Panc1 (cell line): Measurements from ENCODE around the gene MKLN1. TPM values are rescaled to one million over a fixed set of nuclear protein-coding genes. Genes with fewer than 3 reads are reported as not detected.

ENCODE experiments used
- ATAC-seq: fragments of 200-7000 bp; cut with Tn5 transposase; 2 replicates; pipeline ENCODE4 v1.9.1; 2020; ENCODE audit warnings: mild to moderate bottlenecking, moderate library complexity
- BruUV-seq: library from RNA; stranded (reverse); fragments of 400-500 nt; replicated peaks from 2 replicates; lab custom pipeline; 2021; lab: Mats Ljungman, UMichigan
- CTCF ChIA-PET: fragments of 300-600 bp; sonication (Branson Sonifier 250); formaldehyde crosslinking; loops from one replicate; lab custom pipeline; 2022; ENCODE audit warnings: antibody characterized with exemption; lab: Charles Lee
- POLR2A ChIA-PET: fragments of 300-600 bp; sonication (Branson Sonifier 250); formaldehyde crosslinking; loops from one replicate; lab custom pipeline; 2022; ENCODE audit warnings: antibody characterized with exemption; lab: Charles Lee
- DNase-seq: peaks from one replicate; pipeline ENCODE4 v3.0.0-alpha.2; 2010; ENCODE audit warnings: low read depth, low spot score
- H3K27ac ChIP-seq: 2 replicates; pipeline ENCODE4 v1.5.1; 2011; ENCODE audit warnings: mild to moderate bottlenecking, low read length, inconsistent platforms
- H3K27me3 ChIP-seq: fragments of 200-500 bp; sonication (Bioruptor generic); 2 replicates; pipeline ENCODE4 v1.6.0; 2014; ENCODE audit warnings: low read length, inconsistent platforms; ENCODE audit not compliant: control insufficient read depth, insufficient read depth
- H3K36me3 ChIP-seq: fragments of 200-500 bp; sonication (Bioruptor generic); 2 replicates; pipeline ENCODE4 v1.5.1; 2014; ENCODE audit warnings: inconsistent platforms, mild to moderate bottlenecking, low read length, moderate library complexity; ENCODE audit not compliant: control insufficient read depth, insufficient read depth
- H3K4me1 ChIP-seq: 2 replicates; pipeline ENCODE4 v1.5.1; 2011; ENCODE audit warnings: inconsistent platforms, mild to moderate bottlenecking, low read length, moderate library complexity; ENCODE audit not compliant: control insufficient read depth, insufficient read depth
- H3K4me3 ChIP-seq, 2 experiments: 2 replicates each; pipeline ENCODE4 v1.5.1; 2011 to 2012; ENCODE audit warnings: low read depth in 2 of 2, low read length in 2 of 2, mild to moderate bottlenecking in 2 of 2, inconsistent platforms in 1 of 2, moderate library complexity in 1 of 2
- H3K9me3 ChIP-seq: fragments of 200-500 bp; sonication (Bioruptor generic); 2 replicates; pipeline ENCODE4 v1.5.1; 2014; ENCODE audit warnings: low read depth, mild to moderate bottlenecking, inconsistent platforms, low read length, moderate library complexity; ENCODE audit not compliant: control insufficient read depth, insufficient read depth
- POLR2AphosphoS5 ChIP-seq: IDR thresholded peaks from 2 replicates; pipeline ENCODE4 v1.6.1; 2012; ENCODE audit warnings: mild to moderate bottlenecking, low read depth, low read length, moderate library complexity
- SIN3A ChIP-seq: IDR thresholded peaks from 2 replicates; pipeline ENCODE4 v1.6.1; 2012; ENCODE audit warnings: low read depth, mild to moderate bottlenecking, low read length, moderate library complexity, borderline replicate concordance; ENCODE audit not compliant: insufficient read depth
- TCF7L2 ChIP-seq: IDR thresholded peaks from 2 replicates; pipeline ENCODE4 v1.6.1; 2011; ENCODE audit warnings: mild to moderate bottlenecking, low read depth, low read length, inconsistent platforms
- in situ Hi-C: cut with HindIII; loops from 2 replicates; pipeline ENCODE4 v1.10.0; 2016; ENCODE audit warnings: low sequenced_read_pairs, low pct_unique_long_range_greater_than_20kb
- intact Hi-C: fragments of 100-400 bp; cut with micrococcal nuclease; formaldehyde crosslinking; loops from one replicate; pipeline ENCODE4 v1.10.0; 2022; ENCODE audit not compliant: unreplicated experiment
- total RNA-seq: library from RNA; stranded (reverse); gene quantifications from one replicate; pipeline ENCODE4 v1.2.1, GENCODE V29; 2021; ENCODE audit not compliant: unreplicated experiment
- TF ChIP-seq, protein P1 (sequence below), 2 experiments: IDR thresholded peaks; 2 replicates each; pipeline ENCODE4 v1.6.1; 2011 to 2012; ENCODE audit warnings: low read depth in 2 of 2, control low read depth in 1 of 2, low read length in 1 of 2, mild to moderate bottlenecking in 1 of 2, moderate library complexity in 1 of 2; ENCODE audit not compliant: insufficient read depth in 1 of 2
- TF ChIP-seq, protein P2 (sequence below): fragments of 450-650 bp; IDR thresholded peaks from 2 replicates; pipeline ENCODE4 v1.5.1; 2017; ENCODE audit warnings: mild to moderate bottlenecking

Gene MKLN1
- total RNA-seq, 1 experiment from 2014 or later: 46.4 TPM

DNA sequence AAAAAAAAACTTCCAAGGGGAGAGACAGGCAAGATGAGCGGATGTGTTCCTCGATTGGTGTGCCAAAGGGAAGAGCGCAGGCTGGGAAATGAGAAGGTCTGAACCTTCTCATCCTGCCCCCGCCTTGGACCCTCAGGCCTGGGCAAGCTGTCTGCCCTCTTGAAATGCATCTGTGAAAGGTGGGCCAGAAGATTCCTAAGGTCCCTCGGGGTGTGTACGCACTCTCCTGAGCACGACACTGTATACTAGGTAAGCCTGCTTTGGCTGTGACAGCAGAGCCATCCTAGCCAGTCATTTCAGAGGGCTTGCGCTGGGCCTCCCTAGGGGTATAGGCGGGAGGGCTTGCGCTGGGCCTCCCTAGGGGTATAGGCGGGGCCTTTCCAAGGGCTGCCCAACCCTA lies 201.9 kb downstream of the MKLN1 start:
- Histone ChIP-seq H3K27me3 (no peaks in the 10 kb centered on the region), H3K4me3 (no peak overlapping the region), H3K4me1 (peaks cover 4% of the 10 kb centered on the region; the same call in 1 of the 2 replicates), H3K27ac (no peak overlapping the region), H3K9me3 (no peaks in the 10 kb centered on the region), H3K36me3 (no peaks in the 10 kb centered on the region)
- in situ Hi-C loops: no loop called here
- CTCF ChIA-PET: no interaction called here
- POLR2A ChIA-PET: no interaction called here
- ATAC-seq (no peak), DNase-seq (no peak)
- intact Hi-C loops: no loop called here
- TF ChIP-seq TCF7L2 (no peak), SIN3A (no peak), POLR2AphosphoS5 (no peak)
- TF ChIP-seq, protein P1, sequence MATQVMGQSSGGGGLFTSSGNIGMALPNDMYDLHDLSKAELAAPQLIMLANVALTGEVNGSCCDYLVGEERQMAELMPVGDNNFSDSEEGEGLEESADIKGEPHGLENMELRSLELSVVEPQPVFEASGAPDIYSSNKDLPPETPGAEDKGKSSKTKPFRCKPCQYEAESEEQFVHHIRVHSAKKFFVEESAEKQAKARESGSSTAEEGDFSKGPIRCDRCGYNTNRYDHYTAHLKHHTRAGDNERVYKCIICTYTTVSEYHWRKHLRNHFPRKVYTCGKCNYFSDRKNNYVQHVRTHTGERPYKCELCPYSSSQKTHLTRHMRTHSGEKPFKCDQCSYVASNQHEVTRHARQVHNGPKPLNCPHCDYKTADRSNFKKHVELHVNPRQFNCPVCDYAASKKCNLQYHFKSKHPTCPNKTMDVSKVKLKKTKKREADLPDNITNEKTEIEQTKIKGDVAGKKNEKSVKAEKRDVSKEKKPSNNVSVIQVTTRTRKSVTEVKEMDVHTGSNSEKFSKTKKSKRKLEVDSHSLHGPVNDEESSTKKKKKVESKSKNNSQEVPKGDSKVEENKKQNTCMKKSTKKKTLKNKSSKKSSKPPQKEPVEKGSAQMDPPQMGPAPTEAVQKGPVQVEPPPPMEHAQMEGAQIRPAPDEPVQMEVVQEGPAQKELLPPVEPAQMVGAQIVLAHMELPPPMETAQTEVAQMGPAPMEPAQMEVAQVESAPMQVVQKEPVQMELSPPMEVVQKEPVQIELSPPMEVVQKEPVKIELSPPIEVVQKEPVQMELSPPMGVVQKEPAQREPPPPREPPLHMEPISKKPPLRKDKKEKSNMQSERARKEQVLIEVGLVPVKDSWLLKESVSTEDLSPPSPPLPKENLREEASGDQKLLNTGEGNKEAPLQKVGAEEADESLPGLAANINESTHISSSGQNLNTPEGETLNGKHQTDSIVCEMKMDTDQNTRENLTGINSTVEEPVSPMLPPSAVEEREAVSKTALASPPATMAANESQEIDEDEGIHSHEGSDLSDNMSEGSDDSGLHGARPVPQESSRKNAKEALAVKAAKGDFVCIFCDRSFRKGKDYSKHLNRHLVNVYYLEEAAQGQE (IDR thresholded peaks at IDR 0.05; ENCODE audit: insufficient read depth in 1 of 2, low read depth in 2 of 2, low read length in 1 of 2): no peak
- TF ChIP-seq, protein P2, sequence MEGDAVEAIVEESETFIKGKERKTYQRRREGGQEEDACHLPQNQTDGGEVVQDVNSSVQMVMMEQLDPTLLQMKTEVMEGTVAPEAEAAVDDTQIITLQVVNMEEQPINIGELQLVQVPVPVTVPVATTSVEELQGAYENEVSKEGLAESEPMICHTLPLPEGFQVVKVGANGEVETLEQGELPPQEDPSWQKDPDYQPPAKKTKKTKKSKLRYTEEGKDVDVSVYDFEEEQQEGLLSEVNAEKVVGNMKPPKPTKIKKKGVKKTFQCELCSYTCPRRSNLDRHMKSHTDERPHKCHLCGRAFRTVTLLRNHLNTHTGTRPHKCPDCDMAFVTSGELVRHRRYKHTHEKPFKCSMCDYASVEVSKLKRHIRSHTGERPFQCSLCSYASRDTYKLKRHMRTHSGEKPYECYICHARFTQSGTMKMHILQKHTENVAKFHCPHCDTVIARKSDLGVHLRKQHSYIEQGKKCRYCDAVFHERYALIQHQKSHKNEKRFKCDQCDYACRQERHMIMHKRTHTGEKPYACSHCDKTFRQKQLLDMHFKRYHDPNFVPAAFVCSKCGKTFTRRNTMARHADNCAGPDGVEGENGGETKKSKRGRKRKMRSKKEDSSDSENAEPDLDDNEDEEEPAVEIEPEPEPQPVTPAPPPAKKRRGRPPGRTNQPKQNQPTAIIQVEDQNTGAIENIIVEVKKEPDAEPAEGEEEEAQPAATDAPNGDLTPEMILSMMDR: no peak
- BruUV-seq: no TSS peak

DNA sequence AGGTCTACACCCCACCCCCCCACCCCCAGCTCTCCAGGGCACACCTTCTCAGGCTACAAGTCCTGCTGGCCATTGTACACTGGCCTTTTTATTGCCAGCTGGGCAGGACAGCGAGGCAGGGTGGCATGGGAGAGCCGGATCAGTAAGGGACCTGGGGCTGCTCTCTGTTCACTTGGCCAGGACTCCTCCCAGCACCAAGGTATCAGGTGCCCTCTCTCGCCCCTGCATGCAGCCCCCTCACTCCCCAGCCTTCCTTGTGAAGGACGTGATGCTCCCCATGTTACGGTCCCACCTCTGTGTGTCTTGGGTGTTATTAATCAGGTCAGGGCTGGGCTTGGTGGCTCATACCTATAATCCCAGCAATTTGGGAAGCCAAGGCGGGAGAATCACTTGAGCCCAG lies 202.5 kb downstream of the MKLN1 start:
- POLR2A ChIA-PET: no interaction called here

More for the DNA sequence above, 202.5 kb downstream of the MKLN1 start:
- TF ChIP-seq, protein P1 (IDR thresholded peaks at IDR 0.05; ENCODE audit: insufficient read depth in 1 of 2, low read depth in 2 of 2, low read length in 1 of 2): no peak
- TF ChIP-seq SIN3A: no peak
- TF ChIP-seq POLR2AphosphoS5: no peak
- TF ChIP-seq, protein P2: no peak
- TF ChIP-seq TCF7L2: no peak
- Histone ChIP-seq H3K4me3 (no peak overlapping the region), H3K9me3 (no peaks in the 10 kb centered on the region), H3K27me3 (no peaks in the 10 kb centered on the region), H3K4me1 (peaks cover 4% of the 10 kb centered on the region; the same call in 1 of the 2 replicates), H3K27ac (no peak overlapping the region), H3K36me3 (no peaks in the 10 kb centered on the region)
- DNase-seq: no peak
- in situ Hi-C loops: no loop called here
- no TSS peak for BruUV-seq
- intact Hi-C loops: no loop called here
- ATAC-seq: no peak
- CTCF ChIA-PET: no interaction called here
